ENCODE data around the gene MMS19. TPM values are rescaled to one million over a fixed set of nuclear protein-coding genes. Genes with fewer than 3 reads are reported as not detected.

Gene MMS19
- polyA plus RNA-seq, 3 donors: 30.1 to 47.9 (median 31.4) TPM

Other genes with a start within 250 kb of the MMS19 start
- 1 to 10 TPM; 1.7 to 4.8 (median 2.4) TPM for gene ARHGAP19, start 205.8 kb downstream of the MMS19 start, polyA plus RNA-seq
- 1 to 10 TPM; 2.5 to 2.9 (median 2.7) TPM for gene FRAT1, start 179.2 kb downstream of the MMS19 start, polyA plus RNA-seq
- gene FRAT2, start 163.7 kb downstream of the MMS19 start, polyA plus RNA-seq: 10 to 100 TPM in 1 of 3 donors, 1 to 10 TPM in 2; 6.4 to 16.6 (median 9.9) TPM
- 10 to 100 TPM; 10.9 to 22.4 (median 17.4) TPM for gene RRP12, start 97.1 kb downstream of the MMS19 start, polyA plus RNA-seq
- 100 to 1,000 TPM in 2 of 3 donors, 10 to 100 TPM in 1; 77.7 to 201 (median 193) TPM for gene PGAM1, start 72.2 kb downstream of the MMS19 start, polyA plus RNA-seq
- 10 to 100 TPM; 25.5 to 30.5 (median 26.0) TPM for gene EXOSC1, start 52.4 kb downstream of the MMS19 start, polyA plus RNA-seq
- gene ZDHHC16, start 52.2 kb downstream of the MMS19 start, polyA plus RNA-seq: 10 to 100 TPM; 19.6 to 31.8 (median 25.2) TPM
- gene UBTD1, start 502 bp upstream of the MMS19 start, polyA plus RNA-seq: 10 to 100 TPM in 2 of 3 donors, 1 to 10 TPM in 1; 8.0 to 38.8 (median 24.9) TPM
- gene ANKRD2, start 74.4 kb upstream of the MMS19 start, polyA plus RNA-seq: 1 to 10 TPM in 1 of 3 donors, under 1 TPM in 2; 0.21 to 2.5 (median 0.67) TPM
- 1 to 10 TPM; 1.2 to 6.6 (median 4.6) TPM for gene HOGA1, start 86.0 kb upstream of the MMS19 start, polyA plus RNA-seq
- gene C10orf62, start 91.3 kb upstream of the MMS19 start, polyA plus RNA-seq: under 1 TPM in 1 of 3 donors, not detected in 2; 0.10 TPM
- gene MORN4, start 135.1 kb upstream of the MMS19 start, polyA plus RNA-seq: 1 to 10 TPM; 2.8 to 4.6 (median 4.0) TPM
- gene PI4K2A, start 142.2 kb upstream of the MMS19 start, polyA plus RNA-seq: 1 to 10 TPM; 2.7 to 9.7 (median 8.6) TPM
- 10 to 100 TPM in 2 of 3 donors, 1 to 10 TPM in 1; 8.5 to 38.3 (median 27.8) TPM for gene AVPI1, start 188.8 kb upstream of the MMS19 start, polyA plus RNA-seq
- gene MARVELD1, start 215.3 kb upstream of the MMS19 start, polyA plus RNA-seq: 10 to 100 TPM in 1 of 3 donors, 1 to 10 TPM in 2; 4.5 to 29.9 (median 8.7) TPM
- gene ZFYVE27, start 238.7 kb upstream of the MMS19 start, polyA plus RNA-seq: 10 to 100 TPM; 13.5 to 16.4 (median 14.6) TPM

Data from adipose tissue (tissue), 3 donors.